ENCODE data around the gene IL17RD.

IL17RD gene

DNA sequence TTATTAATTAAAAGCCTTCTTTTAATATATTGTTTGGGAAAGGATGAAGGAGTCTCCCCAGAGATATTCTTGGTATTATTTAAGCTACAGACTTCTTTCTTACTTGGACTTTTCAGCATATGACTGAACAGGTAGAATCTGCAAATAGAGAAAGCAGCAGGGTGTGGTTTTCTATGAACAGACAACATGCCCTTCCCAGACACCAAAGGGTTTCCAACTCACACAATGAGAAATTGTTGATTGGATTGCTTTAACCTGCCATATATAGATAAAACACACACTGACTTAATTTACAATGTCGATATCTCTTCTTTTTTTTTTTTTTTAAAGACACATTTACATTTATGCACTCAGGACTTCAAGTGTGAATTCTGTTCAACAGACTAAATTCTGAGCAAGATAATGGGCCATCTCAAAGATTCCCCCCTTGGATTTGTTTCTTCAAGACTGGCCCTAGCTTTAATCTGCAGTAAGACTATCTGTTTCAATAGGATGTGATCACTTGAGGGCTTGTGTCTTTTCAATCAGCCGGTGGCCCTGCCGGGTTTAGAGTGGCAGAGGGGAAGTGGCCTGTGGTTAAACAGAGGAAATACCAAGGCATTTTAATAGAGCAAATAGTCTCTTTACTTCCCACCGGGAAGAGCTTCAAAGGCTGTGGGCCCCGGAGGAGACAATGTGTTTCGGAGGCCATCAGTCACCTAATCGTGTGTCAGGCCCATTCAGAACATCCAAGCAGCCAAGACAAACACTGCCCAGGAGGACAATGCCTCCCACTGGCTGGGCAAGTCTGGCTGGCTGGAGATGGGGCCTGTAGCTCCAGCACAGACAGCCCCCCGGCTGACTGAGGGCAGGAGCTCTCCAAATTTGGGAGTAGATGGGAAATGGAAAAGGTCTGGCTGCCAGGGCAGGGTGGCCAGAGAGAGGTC, 6.1 kb downstream of the IL17RD start:
- DNase-seq = no peak

- no peak for DNase-seq
Observed at GRCh38 chr3:57158325-57158724, 6.8 kb downstream of the IL17RD start.

- DNase-seq = no peak
Observed at GRCh38 chr3:57157545-57157944, 7.6 kb downstream of the IL17RD start.

- DNase-seq = no peak
Observed at GRCh38 chr3:57155310-57155643, 9.9 kb downstream of the IL17RD start.

GRCh38 chr3:57154470-57155309, 10.5 kb downstream of the IL17RD start:
- no peak for DNase-seq

DNA sequence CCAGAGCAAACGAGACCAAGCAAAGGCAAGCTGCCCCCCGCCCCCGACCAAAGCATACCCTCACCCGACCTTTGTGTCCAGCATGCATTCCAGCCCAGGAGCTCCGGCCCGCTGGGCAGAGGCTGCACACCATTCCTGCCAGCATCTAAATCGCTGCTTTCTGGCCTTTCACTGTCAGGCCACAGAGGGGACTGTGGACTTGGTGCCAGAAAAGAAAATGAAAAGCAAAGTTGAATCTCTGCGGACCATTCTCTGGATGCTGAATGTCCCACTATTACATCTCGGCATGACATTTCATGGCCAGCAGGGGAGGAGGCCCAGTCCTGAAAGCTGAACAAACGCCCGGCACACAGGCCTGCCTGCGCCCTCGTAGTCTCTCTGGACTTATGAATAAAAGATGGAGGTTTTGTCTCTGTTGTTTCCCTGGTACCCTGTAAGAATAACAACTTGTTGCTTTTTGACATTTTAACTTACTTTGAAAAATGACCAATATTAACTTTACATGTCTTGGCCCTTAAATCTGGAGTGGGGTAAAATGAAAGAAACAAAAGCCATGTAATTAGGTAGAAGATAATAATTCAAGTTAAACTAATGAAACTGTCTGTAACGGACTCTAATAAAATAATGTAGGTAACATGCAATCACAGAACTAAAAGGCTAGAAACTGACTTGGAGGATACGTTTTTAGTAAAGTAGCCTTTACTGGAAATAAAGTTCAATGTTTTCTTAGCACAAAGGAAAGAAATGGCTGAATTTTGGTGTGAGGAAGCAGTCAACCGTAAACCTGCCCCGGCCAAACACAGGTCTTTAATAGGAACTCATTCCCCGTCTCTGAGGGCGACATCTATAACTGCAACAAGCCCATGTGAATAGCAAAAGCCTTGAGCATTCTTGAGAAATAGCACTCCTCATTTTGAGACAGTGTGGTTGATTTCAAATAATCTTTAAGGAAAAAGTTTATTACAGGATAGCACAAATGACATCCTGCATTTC, 12.7 kb downstream of the IL17RD start:
- no peak for DNase-seq

GRCh38 chr3:57151749-57152148, 13.4 kb downstream of the IL17RD start:
- no peak for DNase-seq

DNA sequence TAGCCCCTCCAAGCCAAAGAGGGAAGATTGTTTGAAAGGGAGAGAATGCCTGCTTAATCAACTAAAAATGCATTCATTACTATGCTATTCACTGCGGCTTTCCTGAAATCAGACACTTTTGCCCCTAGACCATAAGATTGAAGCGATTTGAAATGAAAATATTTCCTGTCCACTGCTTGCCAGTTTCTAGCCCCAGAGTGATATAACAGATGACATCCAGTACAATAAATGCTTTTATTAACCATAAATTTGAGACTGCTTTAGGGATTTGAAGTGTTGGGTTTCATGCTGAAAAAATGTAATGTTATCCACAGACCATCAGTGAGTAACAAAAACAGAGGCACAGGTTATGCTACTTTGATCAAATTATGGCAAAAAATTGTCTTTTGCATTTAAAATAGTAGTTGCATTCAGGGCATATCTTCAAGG, 14.1 kb downstream of the IL17RD start:
- DNase-seq = no peak

GRCh38 chr3:57150113-57150581, 15.0 kb downstream of the IL17RD start:
- peak; percentile 69 for DNase-seq

GRCh38 chr3:57147071-57147470, 18.1 kb downstream of the IL17RD start:
- no peak for DNase-seq

DNA sequence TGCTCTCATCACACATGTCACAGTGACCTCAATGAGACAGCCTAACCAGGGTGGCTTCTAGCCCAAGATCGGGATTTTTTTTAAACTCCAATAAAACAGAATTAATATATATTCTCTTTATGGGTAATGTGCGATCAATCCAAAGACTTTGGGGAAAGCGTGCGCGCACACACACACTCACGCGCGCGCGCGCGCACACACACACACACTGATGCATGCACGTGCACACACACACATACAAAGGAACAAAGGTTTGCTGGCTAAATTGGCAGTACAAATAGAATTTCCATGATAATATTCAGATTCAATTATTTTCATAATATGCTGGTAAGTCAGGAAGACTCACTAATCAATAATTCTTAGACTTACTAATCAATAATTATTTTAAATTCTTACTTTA, 19.3 kb downstream of the IL17RD start:
- no peak for DNase-seq

- no peak for DNase-seq
Observed at GRCh38 chr3:57144952-57145351, 20.2 kb downstream of the IL17RD start.

DNA sequence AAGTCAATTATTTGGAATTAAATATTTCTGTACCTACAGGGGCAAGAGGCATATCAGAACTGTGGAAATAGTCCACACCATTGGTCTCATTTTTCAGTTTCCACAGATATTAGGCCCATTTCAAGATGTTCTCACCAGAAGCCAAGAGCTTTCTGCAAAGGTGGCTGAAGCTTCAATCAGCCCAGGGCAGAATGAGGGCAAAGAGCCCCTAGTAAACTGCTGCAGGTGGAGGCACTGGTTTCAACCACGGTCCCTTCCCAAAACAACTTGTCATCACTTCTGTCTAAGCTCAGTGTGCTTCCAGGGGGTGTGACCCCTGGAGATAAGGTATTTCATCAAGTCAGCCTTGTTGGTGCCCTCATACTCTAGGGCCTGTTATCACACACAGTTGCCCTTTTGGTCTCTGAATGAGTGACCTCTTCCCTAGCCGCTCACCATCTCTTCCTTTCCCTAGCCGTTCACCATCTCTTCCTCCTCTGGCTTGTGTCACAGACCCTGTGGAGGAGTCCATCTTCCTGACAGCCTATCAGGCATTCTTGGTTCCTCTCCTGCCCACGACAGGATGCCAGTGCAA, 21.2 kb downstream of the IL17RD start:
- DNase-seq = peak; percentile 6

GRCh38 chr3:57142411-57142723, 22.8 kb downstream of the IL17RD start:
- DNase-seq = peak; percentile 70

- peak; percentile 24 for DNase-seq
Observed at GRCh38 chr3:57141719-57142410, 23.3 kb downstream of the IL17RD start.

- DNase-seq = no peak
Observed at GRCh38 chr3:57140894-57141293, 24.3 kb downstream of the IL17RD start.

DNA sequence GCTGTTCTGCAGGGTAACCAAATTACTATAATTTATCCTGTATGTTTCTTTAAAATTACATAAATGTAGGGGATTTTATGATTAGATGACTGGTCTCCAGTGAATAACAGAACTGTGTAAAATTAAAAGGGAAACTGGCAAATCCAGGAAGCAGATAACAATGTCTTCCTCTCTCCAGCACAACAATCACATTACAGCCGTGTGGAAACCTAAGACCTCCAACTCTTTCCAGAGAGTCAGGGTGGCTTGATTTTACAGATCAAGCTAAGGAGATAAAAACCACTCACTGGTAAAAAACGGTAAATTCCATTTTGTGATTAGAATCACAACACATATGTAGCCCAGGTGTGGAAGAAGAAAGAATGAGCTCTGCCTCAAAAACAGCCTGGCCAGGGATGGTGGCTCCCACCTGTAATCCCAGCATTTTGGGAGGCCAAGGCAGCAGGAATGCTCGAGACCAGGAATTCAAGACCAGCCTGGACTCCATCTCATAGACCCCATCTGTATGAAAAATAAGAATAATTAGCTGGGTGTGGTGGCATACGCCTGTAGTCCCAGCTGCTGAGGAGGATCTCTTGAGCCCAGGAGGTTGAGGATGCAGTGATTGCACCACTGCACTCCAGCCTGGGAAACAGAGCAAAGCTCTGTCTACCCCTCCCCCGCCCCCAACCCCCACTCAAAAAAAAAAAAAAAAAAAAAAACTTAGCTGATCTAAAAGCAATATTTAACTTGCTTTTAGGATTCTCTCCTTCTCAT, 29.0 kb downstream of the IL17RD start:
- DNase-seq = no peak

- DNase-seq = no peak
Observed at GRCh38 chr3:57133157-57133556, 32.0 kb downstream of the IL17RD start.

- no peak for DNase-seq
Observed at GRCh38 chr3:57132674-57133073, 32.5 kb downstream of the IL17RD start.

DNA sequence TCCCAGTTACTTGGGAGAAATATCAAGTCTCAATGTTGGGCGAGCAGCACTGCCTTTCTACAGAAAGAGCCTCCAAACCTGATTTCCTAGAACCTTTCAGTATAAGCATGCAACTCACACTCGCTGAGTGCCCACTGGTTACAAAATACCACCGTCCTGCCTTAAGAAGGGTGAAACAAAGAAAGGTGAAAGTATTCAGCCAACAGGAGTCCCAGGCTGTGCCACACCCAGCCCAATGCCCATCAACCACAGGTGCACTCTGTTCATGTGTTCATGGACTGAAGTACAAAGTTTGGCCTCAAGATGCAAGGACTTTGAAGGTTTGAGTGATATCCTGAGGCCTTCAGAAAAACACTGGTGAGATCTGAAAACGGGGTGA, 34.0 kb downstream of the IL17RD start:
- no peak for DNase-seq

Measured in left hindlimb (tissue), 1 donor.